HG03135 (cell line): ENCODE results near the gene KSR1.
A peak's percentile ranks its signal among the peaks of the same experiment; 100 is the strongest.
"Not testable (repeated sequence)": the region's sequence is repeated elsewhere in the genome, so short reads cannot be mapped to it uniquely, and the experiment has no call there.

Experiments
- ATAC-seq: cut with Tn5 transposase; IDR thresholded peaks from one replicate; pipeline ENCODE4 v1.9.1; 2021; ENCODE audit warnings: mild to moderate bottlenecking, moderate library complexity; ENCODE audit not compliant: unreplicated experiment

The KSR1 gene

DNA sequence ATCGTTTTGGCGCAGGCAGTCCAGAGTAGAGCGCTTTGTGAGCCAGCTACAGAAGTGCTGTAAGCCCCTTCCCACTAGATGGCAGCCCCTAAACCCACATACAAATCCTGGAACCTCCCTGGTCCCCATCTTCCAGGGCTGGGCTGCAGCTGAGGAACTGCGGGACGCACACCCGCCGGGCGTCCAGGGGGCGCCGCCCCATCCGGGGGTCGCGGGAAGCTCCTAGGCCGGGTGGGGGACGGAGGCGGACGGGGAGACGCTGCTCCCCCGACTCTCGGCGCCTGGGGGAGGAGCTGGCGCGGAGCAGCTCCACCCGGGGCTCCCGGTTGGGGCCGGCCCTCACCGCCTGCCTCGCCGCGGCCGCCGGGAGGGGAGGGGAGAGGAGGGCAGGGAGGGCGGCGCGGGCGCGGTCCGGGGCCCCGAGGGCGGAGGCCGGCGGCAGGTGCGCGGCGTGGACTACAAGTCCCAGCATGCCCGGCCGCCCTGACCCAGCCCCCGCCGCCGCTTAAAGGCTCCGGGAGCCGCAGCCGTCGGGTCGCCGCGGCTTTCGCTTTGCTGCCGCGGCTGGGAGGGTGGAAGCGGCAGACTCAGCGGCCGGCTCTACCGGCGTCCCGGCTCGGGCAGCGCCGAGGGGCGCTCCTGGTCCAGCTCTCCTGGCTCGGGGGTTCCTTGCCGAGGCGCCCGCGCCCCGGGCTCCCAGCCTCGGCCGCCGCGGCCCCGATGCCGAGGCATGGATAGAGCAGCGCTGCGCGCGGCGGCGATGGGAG lies at the start of gene KSR1:
TSS of gene KSR1 (plus strand) at position 535 of the 767 bp plus-strand sequence. CDS start at position 731, 196 bp downstream.
- peak; percentile 87 for ATAC-seq

DNA sequence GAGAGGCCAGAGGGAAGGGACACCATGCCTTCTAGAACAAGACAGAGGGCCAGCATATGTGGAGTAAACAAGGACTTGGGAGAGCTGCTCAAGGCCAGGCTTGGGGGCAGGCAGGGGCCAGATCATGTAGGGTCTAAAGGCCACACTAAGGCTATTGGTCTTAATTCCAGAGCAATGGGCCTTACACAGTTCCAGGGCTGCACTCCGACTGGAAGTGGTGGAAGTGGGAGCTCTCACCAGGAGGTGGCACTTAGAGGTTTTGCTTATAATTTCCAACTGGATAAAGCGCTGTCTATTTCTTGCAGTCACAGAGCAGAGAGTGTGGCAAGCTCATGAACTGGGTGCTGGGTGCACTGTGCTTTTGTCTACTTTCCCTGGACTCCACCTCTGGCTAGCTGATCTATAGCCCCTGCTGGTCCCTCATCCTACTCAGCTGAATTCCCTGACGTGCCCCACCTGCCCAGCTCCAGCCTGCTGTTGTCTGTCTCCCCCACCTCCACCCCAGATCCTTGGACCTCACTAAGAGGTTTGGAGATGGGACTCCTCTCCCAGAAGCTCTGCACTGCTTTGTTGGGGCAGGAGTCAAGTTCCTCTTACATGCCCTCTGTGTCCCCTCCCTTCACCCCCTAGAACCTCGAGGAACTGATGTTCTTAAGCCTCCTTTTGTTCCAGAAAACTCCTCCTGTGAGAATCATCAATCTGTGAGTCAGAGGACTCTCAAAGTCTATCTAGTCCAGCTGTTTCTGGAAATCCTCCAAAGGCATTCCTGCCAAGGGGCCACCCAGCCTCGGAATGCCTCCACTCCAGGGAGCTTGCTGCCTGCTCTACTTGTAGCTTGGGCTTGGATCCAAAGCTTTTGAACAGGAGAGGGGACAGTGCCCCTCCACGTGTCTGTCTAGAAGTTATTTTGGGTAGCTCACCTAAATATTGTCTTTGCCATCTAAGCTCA lies 48.1 kb upstream of the KSR1 start:
- no peak for ATAC-seq

DNA sequence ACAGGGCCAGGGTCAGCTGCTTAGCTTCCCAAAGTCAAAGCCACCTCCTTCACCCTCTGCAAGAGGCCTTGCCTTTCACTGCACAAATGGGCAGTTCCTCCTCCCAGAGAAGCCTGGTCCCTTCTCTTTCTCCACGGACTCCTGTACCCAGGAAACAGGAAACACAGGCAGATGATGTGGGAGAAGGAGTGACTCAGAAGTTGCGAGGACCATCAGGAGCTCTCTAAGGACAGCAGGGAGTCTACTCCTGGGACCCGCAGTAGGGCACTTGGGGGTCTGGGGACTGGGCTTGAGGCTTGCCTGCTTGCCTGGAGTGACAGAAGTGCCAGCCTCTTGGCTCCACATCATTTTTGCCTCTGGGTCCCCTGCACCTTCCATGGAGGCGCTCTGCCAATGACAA lies 47.4 kb upstream of the KSR1 start:
- no peak for ATAC-seq

DNA sequence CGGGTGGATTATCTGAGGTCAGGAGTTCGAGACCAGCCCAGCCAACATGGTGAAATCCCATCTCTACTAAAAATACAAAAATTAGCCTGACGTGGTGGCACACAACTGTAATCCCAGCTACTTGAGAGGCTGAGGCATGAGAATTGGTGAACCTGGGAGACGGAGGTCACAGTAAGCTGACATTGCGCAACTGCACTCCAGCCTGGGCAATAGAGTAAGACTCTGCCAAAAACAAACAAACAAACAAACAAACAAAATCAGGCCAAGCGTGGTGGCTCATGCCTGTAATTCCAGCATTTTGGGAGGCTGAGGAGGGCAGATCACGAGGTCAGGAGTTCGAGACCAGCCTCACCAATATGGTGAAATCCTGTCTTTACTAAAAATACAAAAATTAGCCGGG lies 44.1 kb upstream of the KSR1 start:
- ATAC-seq, result not testable (repeated sequence)

DNA sequence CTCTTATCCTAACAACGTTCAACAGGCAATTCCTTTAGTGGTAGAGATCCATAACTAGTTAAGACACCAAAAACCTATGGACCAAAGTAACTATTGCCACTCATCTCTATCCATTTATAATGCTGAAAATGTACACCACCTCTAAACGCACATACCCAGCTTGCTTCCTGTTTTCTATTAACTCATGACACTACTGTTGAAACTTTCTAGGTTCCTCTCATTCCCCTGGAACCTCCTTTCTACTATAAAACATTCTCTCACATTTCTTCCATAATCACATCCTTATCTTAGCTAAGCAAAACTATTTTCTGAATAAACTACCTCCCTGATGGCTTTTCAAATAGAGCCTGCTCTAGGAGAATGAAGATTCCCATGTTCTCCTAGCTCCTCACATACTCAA lies 42.9 kb upstream of the KSR1 start:
- ATAC-seq, result no peak

DNA sequence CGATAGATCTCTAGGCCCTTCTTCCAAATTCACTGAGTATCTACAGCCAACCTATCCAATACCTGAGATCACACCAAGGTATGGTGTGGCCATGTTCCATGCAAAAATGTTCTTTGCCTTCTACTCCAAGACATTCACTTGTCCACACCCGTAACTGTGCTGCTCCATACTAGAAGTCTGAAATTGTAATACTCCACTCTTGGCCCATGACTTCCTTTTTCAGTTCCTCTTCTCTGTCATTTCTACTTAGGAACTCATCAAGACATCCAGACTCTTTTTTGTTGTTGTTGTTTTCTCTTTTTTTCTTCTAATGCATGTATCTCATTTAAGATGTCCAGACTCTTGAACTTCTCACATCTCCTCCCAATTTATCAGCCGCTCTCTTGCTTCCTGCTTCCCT lies 42.5 kb upstream of the KSR1 start:
- no peak for ATAC-seq

GRCh38 chr17:27414271-27414670 lies 42.0 kb upstream of the KSR1 start:
- no peak for ATAC-seq

GRCh38 chr17:27414694-27415093 lies 41.6 kb upstream of the KSR1 start:
- no peak for ATAC-seq

- no peak for ATAC-seq
These were observed 41.0 kb upstream of the KSR1 start for GRCh38 chr17:27415120-27415795.

DNA sequence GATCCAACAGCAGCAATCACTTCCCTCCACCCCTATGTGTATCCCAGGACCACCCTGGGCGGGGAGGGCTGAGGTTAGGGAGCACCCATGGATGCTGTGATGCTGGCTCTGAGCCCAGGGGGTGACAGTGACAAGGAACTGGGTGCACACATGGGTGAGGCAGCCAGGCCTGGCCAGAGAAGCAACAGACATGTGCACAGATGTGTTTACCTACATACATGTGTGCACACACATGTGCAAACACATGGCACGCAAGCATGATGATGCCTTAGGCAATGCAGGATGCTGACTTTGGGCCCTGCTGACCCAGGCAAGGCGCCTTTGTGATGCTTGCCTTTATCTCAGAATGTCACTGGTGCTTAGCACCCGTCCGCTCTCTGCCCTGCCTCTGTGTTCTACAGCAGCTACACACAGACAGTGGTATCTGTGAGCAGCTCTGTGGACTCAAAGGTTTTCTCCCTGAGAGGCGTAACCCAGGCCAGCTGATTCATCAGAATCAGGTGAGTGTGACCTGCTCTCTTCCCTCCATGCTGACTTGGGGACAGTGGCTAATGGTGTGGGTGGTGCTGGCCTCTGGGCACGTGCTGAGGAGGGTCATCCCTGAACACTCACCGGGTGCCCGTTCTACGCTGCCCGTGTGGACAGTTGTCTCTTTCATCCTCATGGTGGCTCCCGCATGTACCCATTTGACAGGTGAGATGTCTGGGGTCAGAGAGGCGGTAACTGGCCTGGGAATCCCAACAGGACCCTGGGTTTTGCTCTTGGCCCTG lies 38.5 kb upstream of the KSR1 start:
- no peak for ATAC-seq

- ATAC-seq, result no peak
These were observed 38.0 kb upstream of the KSR1 start for GRCh38 chr17:27418366-27418615.

DNA sequence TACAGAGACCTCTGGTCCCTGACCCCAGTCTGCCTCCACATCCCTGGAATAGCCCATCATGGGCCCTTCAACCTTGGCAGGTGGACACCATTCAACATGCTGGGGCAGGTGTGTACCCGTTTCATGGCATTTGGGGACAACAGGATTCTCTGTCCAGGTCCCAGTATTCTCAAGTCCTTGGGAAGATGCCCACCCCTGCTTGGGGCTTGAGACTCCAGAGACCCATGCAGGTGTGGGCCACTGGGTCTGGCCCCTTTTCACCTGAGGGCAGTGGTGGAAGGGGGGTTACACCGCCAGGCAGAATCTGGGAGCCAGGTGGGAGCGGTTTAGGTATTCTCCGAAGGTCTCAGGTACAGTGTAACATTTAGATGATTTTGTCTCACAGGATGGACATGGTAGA lies 37.1 kb upstream of the KSR1 start:
- no peak for ATAC-seq

DNA sequence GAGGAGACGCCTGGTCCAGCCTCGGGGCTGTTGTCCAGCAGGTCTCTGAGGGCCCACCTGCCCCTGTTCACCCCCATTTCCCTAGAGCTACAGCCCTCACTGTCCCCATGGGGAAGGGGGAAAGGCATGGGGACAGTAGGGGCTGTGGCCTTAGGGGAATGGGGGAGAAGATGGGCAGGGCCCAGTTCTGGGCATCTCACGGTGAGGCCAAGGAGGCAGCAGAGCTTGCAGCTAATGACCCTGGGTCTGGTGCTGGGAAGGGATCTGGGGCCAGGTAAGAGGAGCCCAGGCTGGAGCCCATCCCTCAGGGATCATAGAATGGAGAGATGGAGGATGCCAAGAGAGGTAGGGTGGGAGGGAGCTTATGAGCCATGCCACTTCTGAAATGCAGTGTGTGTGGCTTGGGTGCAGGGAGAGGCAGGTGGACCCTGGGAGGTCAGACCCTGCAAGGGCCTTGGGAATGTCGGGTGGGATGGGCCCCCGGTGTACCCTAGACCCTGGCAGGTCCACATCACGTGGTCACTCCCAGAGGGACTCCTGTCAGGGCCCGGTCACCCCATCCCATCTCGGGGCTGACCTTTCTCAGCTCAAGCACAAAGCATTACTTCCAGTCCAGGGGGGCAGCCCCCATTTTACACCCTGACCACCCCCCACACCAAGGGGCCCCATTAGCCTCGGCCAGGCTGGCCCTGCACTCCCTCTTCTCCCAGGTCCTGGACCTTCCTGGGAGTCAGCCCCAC lies 35.9 kb upstream of the KSR1 start:
- ATAC-seq, result no peak

DNA sequence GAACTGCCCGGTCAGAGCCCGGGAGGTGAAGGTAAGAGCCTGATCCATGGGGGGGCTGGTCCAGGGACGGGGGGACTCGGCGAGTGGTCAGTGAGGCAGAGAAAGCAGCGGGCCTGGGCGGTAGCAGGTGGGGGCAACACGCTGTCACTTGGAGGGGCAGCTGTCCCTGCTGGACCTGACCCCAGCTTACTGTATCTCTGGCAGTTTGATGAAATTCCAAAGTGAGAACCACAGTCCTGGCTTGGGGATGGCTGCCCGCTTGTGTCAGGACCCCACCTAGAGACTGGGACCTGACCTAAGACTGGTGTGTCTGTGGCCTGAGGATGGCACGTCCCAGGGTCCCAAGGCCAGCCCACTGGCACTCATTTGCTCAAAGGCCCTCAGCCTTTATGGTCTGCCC lies 35.1 kb upstream of the KSR1 start:
- no peak for ATAC-seq

DNA sequence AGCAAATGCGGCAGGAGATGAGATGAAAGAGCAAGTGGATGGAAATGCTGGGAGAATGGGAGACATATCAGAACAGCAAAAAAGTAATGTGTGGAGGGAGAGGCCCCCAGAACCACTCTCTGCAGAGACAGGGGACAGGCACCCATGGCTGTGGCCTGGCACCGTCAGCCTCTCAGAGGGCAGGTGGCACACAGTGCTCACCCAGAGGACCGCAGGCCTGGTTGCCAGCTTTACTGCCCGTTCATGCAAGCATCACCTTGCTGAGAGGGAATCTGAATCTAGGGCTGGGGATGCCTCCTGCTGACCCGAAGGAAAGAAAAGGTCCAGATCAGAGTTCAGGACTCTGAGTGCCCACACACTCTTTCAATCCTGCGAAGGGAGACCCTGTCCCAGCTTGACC lies 34.6 kb upstream of the KSR1 start:
- not testable (repeated sequence) for ATAC-seq

- no peak for ATAC-seq
These were observed 33.6 kb upstream of the KSR1 start for GRCh38 chr17:27422601-27423000.

- no peak for ATAC-seq
These were observed 32.6 kb upstream of the KSR1 start for GRCh38 chr17:27423651-27424050.

DNA sequence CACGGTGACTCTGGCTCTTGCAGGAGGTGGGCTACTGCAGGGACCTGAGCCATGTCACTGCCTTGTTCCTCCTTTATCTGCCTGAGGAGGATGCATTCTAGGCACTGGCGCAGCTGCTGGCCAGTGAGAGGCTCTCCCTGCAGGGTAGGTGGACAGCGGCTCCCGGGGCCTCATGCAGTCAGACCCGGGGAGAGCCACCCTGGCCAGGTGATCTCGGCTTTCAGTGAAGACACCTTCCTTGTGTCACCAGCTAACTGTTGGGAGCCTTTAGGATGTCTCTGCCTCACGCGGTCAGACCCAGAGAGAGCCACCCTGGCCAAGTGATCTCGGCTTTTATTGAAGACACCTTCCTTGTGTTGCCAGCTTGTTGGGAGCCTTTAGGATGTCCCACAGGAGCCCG lies 31.7 kb upstream of the KSR1 start:
- no peak for ATAC-seq

- no peak for ATAC-seq
These were observed 31.3 kb upstream of the KSR1 start for GRCh38 chr17:27424941-27425340.

DNA sequence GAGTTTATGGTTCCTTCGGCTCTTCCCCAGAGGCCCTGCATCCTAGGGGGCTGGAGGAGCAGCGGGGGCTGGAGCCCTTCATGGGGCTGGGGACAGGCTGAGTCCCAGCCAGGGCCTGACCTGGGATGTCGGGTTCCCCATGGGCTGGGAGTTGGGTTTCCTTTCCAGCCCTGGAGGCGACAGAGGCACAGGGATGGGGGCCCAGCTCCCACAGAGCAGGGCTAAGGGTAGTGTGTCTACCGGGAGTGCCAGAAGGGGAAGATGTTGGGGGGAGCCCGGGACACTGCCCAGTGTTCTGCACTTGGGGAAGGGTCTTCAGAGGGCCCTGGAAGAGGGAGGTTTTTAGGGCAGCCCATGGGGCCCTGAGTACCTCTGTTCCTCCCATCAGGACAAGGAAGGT lies 30.7 kb upstream of the KSR1 start:
- not testable (repeated sequence) for ATAC-seq
